ENCODE data around the gene MPC2. TPM values are rescaled to one million over a fixed set of nuclear protein-coding genes. Genes with fewer than 3 reads are reported as not detected.
A peak's percentile ranks its signal among the peaks of the same experiment; 100 is the strongest.

MPC2 gene
- total RNA-seq, 1 experiment from 2014 or later, result 49.9 TPM

DNA sequence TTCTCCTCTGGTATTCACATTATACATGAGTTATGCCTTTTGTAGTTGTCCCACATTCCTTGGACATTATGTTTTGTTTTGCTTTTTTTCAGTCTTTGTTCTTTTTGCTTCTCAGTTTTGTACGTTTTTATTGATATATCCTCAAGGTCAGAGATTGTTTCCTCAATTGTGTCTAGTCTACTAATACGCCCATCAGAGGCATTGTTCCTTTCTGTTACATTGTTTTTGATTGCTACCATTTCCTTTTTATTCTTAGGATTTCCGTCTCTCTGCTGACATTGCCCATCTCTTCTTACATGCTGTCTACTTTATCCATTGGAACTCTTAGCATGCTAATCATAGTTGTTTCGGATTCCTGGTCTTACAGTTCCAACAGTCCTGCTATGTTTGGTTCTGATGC lies 27.8 kb upstream of the MPC2 start:
- RAD21 ChIA-PET (ENCODE audit: low non-redundant PET in 1 of 2, low total read pairs in 2 of 2, uncharacterized antibody in 2 of 2, unreplicated experiment in 2 of 2), result no interaction called here
- H3K36me3 ChIP-seq (ENCODE audit: control insufficient read depth in 1 of 2, insufficient read depth in 2 of 2, low read length in 2 of 2), result 0 out of 4 replicates have a peak, but pooled peaks cover 0 to 3% of the 10 kb centered on the region in 2 experiments
- no TSS peak for BruUV-seq (replicated peaks)
- no peak overlapping the region for H3K4me3 ChIP-seq (replicated peaks in 1 of 2; ENCODE audit: low read depth in 1 of 2, low read length in 2 of 2)
- TF ChIP-seq RAD21 (IDR thresholded peaks at IDR 0.05; ENCODE audit: low read depth) (no peak), EZH2phosphoT487 (IDR thresholded peaks at IDR 0.05; ENCODE audit: borderline replicate concordance) (no peak), CBX3 (IDR thresholded peaks at IDR 0.05; ENCODE audit: low read depth) (no peak), EGR1 (IDR thresholded peaks at IDR 0.05; ENCODE audit: low read depth) (no peak)
- TF ChIP-seq, protein P1, sequence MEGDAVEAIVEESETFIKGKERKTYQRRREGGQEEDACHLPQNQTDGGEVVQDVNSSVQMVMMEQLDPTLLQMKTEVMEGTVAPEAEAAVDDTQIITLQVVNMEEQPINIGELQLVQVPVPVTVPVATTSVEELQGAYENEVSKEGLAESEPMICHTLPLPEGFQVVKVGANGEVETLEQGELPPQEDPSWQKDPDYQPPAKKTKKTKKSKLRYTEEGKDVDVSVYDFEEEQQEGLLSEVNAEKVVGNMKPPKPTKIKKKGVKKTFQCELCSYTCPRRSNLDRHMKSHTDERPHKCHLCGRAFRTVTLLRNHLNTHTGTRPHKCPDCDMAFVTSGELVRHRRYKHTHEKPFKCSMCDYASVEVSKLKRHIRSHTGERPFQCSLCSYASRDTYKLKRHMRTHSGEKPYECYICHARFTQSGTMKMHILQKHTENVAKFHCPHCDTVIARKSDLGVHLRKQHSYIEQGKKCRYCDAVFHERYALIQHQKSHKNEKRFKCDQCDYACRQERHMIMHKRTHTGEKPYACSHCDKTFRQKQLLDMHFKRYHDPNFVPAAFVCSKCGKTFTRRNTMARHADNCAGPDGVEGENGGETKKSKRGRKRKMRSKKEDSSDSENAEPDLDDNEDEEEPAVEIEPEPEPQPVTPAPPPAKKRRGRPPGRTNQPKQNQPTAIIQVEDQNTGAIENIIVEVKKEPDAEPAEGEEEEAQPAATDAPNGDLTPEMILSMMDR (IDR thresholded peaks at IDR 0.05 in 2 of 3, conservative IDR thresholded peaks at IDR 0.05 in 1 of 3; ENCODE audit: borderline replicate concordance in 1 of 3, insufficient read depth in 1 of 3, low read depth in 2 of 3, low read length in 2 of 3), result no peak
- CTCF ChIA-PET, result no interaction called here
- intact Hi-C loops (cut with micrococcal nuclease), result no loop called here
- no peak overlapping the region for H3K27ac ChIP-seq (ENCODE audit: low read depth, low read length)
- H3K4me1 ChIP-seq (ENCODE audit: control insufficient read depth in 1 of 2, insufficient read depth in 2 of 2, low read length in 2 of 2), result peaks cover 4 to 17% of the 10 kb centered on the region in 2 experiments
- H3K4me2 ChIP-seq (ENCODE audit: low read length), result no peak overlapping the region
- H3K9ac ChIP-seq (ENCODE audit: low read length), result no peak overlapping the region
- DNase-seq (ENCODE audit: low read depth, low spot score) (no peak), ATAC-seq (no peak)
- peaks cover 28% of the 10 kb centered on the region for H3K79me2 ChIP-seq (ENCODE audit: insufficient read depth, low read length)
- 0 out of 2 replicates have a peak, but pooled peaks cover 5% of the 10 kb centered on the region for H4K20me1 ChIP-seq (ENCODE audit: insufficient read depth)
- no peak overlapping the region for H2AFZ ChIP-seq (ENCODE audit: low read depth, low read length, poor library complexity, severe bottlenecking)
- H3K9me3 ChIP-seq (ENCODE audit: control insufficient read depth in 1 of 2, insufficient read depth in 1 of 2, low read depth in 1 of 2, low read length in 2 of 2), result no peaks in the 10 kb centered on the region
- no peaks in the 10 kb centered on the region for H3K27me3 ChIP-seq (ENCODE audit: insufficient read depth, low read length)
- POLR2A ChIA-PET, result no interaction called here
- no peaks in the 10 kb centered on the region for H3K9me2 ChIP-seq (ENCODE audit: insufficient read depth)

DNA sequence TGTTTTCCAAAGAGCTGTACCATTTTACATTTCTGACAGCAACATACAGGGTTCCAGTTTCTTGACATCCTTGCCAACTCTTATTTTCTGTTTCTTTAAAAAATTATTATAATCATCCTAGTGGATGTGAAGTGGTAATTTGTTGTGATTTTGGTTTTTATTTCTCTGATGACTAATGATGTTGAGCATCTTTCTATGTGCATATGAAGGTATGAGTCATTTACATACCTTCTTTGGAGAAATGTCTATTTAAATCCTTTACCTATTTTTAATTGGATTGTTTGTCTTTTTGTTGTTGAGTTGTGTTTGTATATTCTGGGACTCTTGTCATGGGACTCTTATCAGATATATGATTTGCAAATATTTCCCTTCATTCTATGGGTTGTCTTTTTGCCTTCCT lies 20.8 kb upstream of the MPC2 start:
- Histone ChIP-seq H3K27ac (ENCODE audit: low read depth, low read length) (no peak overlapping the region), H3K36me3 (ENCODE audit: control insufficient read depth in 1 of 2, insufficient read depth in 2 of 2, low read length in 2 of 2) (peaks cover 0 to 8% of the 10 kb centered on the region in 2 experiments; a peak in 2 of 4 replicates), H3K4me1 (ENCODE audit: control insufficient read depth in 1 of 2, insufficient read depth in 2 of 2, low read length in 2 of 2) (peaks cover 0 to 10% of the 10 kb centered on the region in 2 experiments; a peak in 2 of 4 replicates), H3K9me2 (ENCODE audit: insufficient read depth) (no peaks in the 10 kb centered on the region), H3K9me3 (ENCODE audit: control insufficient read depth in 1 of 2, insufficient read depth in 1 of 2, low read depth in 1 of 2, low read length in 2 of 2) (no peaks in the 10 kb centered on the region; a peak in 1 of 4 replicates), H2AFZ (ENCODE audit: low read depth, low read length, poor library complexity, severe bottlenecking) (no peak overlapping the region), H3K79me2 (ENCODE audit: insufficient read depth, low read length) (peaks cover 36% of the 10 kb centered on the region), H3K9ac (ENCODE audit: low read length) (no peak overlapping the region), H3K4me2 (ENCODE audit: low read length) (peak overlapping the region; percentile 20; the same call in 1 of the 2 replicates), H3K4me3 (replicated peaks in 1 of 2; ENCODE audit: low read depth in 1 of 2, low read length in 2 of 2) (no peak overlapping the region), H3K27me3 (ENCODE audit: insufficient read depth, low read length) (no peaks in the 10 kb centered on the region), H4K20me1 (ENCODE audit: insufficient read depth) (no peaks in the 10 kb centered on the region)
- intact Hi-C loops (cut with micrococcal nuclease), result no loop called here
- ChIA-PET RAD21 (ENCODE audit: low non-redundant PET in 1 of 2, low total read pairs in 2 of 2, uncharacterized antibody in 2 of 2, unreplicated experiment in 2 of 2) (no interaction called here), CTCF (no interaction called here), POLR2A (no interaction called here)
- no peak for ATAC-seq
- no TSS peak for BruUV-seq (replicated peaks)
- no peak for DNase-seq (ENCODE audit: low read depth, low spot score)
- TF ChIP-seq, protein P2, sequence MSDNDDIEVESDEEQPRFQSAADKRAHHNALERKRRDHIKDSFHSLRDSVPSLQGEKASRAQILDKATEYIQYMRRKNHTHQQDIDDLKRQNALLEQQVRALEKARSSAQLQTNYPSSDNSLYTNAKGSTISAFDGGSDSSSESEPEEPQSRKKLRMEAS (IDR thresholded peaks at IDR 0.05), result no peak
- no peak for TF ChIP-seq SP1 (IDR thresholded peaks at IDR 0.05; ENCODE audit: low read depth)
- TF ChIP-seq, protein P3, sequence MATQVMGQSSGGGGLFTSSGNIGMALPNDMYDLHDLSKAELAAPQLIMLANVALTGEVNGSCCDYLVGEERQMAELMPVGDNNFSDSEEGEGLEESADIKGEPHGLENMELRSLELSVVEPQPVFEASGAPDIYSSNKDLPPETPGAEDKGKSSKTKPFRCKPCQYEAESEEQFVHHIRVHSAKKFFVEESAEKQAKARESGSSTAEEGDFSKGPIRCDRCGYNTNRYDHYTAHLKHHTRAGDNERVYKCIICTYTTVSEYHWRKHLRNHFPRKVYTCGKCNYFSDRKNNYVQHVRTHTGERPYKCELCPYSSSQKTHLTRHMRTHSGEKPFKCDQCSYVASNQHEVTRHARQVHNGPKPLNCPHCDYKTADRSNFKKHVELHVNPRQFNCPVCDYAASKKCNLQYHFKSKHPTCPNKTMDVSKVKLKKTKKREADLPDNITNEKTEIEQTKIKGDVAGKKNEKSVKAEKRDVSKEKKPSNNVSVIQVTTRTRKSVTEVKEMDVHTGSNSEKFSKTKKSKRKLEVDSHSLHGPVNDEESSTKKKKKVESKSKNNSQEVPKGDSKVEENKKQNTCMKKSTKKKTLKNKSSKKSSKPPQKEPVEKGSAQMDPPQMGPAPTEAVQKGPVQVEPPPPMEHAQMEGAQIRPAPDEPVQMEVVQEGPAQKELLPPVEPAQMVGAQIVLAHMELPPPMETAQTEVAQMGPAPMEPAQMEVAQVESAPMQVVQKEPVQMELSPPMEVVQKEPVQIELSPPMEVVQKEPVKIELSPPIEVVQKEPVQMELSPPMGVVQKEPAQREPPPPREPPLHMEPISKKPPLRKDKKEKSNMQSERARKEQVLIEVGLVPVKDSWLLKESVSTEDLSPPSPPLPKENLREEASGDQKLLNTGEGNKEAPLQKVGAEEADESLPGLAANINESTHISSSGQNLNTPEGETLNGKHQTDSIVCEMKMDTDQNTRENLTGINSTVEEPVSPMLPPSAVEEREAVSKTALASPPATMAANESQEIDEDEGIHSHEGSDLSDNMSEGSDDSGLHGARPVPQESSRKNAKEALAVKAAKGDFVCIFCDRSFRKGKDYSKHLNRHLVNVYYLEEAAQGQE (IDR thresholded peaks at IDR 0.05; ENCODE audit: low read depth), result no peak
- TF ChIP-seq, protein P4, sequence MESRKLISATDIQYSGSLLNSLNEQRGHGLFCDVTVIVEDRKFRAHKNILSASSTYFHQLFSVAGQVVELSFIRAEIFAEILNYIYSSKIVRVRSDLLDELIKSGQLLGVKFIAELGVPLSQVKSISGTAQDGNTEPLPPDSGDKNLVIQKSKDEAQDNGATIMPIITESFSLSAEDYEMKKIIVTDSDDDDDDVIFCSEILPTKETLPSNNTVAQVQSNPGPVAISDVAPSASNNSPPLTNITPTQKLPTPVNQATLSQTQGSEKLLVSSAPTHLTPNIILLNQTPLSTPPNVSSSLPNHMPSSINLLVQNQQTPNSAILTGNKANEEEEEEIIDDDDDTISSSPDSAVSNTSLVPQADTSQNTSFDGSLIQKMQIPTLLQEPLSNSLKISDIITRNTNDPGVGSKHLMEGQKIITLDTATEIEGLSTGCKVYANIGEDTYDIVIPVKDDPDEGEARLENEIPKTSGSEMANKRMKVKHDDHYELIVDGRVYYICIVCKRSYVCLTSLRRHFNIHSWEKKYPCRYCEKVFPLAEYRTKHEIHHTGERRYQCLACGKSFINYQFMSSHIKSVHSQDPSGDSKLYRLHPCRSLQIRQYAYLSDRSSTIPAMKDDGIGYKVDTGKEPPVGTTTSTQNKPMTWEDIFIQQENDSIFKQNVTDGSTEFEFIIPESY (IDR thresholded peaks at IDR 0.05; ENCODE audit: extremely low read depth, insufficient replicate concordance, low read length), result no peak
- no peak for TF ChIP-seq CEBPB (IDR thresholded peaks at IDR 0.05; ENCODE audit: low read depth)
- TF ChIP-seq ZNF274 (IDR thresholded peaks at IDR 0.05; ENCODE audit: low read depth, low read length), result no peak
- TF ChIP-seq POLR2AphosphoS5 (IDR thresholded peaks at IDR 0.05; ENCODE audit: low read depth, low read length), result no peak
- no peak for TF ChIP-seq YY1 (IDR thresholded peaks at IDR 0.05; ENCODE audit: extremely low read depth, insufficient replicate concordance, low read depth, low read length)

Data from HCT116 (cell line).